Adrenal gland (tissue), 5 donors: ENCODE measurements around the gene LY86.

Experiments
- POLR2A ChIP-seq, 2 donors: fragments of 450-650 bp; IDR thresholded peaks; one replicate each; pipeline ENCODE4 v1.6.1; 2017; ENCODE audit warnings: antibody characterized with exemption in 2 of 2, mild to moderate bottlenecking in 2 of 2, moderate library complexity in 1 of 2
- TF ChIP-seq, protein P1 (sequence below), 6 experiments: fragments of 450-650 bp in 4 of 6; fragments of 200-600 bp in 2 of 6; sonication (generic) in 1 of 6; IDR thresholded peaks; 1 replicate in 5 of 6; 2 replicates in 1 of 6; pipeline versions ENCODE4 v1.5.1 to v1.8.0; 2016 to 2021; ENCODE audit warnings: antibody characterized with exemption in 6 of 6, mild to moderate bottlenecking in 2 of 6, moderate library complexity in 1 of 6
- donor health status: DM: no; HTN: no; CAD: no.

- TF ChIP-seq, protein P1, sequence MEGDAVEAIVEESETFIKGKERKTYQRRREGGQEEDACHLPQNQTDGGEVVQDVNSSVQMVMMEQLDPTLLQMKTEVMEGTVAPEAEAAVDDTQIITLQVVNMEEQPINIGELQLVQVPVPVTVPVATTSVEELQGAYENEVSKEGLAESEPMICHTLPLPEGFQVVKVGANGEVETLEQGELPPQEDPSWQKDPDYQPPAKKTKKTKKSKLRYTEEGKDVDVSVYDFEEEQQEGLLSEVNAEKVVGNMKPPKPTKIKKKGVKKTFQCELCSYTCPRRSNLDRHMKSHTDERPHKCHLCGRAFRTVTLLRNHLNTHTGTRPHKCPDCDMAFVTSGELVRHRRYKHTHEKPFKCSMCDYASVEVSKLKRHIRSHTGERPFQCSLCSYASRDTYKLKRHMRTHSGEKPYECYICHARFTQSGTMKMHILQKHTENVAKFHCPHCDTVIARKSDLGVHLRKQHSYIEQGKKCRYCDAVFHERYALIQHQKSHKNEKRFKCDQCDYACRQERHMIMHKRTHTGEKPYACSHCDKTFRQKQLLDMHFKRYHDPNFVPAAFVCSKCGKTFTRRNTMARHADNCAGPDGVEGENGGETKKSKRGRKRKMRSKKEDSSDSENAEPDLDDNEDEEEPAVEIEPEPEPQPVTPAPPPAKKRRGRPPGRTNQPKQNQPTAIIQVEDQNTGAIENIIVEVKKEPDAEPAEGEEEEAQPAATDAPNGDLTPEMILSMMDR (IDR thresholded peaks at IDR 0.05): no peak
- no peak for TF ChIP-seq POLR2A (IDR thresholded peaks at IDR 0.05)
Observed at GRCh38 chr6:6595025-6595424, 6.5 kb downstream of the LY86 start.
